Measurements from ENCODE around the gene SI.
"Not testable (repeated sequence)": the region's sequence is repeated elsewhere in the genome, so short reads cannot be mapped to it uniquely, and the experiment has no call there.

SI gene

DNA sequence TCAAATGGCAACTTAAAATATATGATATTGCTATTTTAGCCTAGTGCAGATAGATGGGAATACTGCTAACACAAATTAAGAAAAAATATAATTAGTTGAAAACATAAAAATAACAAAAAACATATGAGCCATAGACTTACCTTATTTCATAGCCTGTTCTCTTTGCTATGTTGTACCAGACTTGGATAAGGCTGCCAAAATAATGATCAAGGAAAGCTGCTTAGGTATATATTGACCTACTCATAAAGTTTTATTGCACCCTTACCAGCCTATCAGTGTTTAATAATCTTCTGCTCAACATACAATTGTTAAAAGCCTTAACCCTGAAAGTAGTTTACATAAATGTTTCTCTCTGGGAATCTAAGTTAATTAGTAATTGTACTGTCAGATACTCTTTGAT is at the start of gene SI:
SI (minus strand) TSS at position 204 of the 400 bp plus-strand sequence. CDS start 2,484 bp downstream, outside the sequence.
- no peak for DNase-seq

DNA sequence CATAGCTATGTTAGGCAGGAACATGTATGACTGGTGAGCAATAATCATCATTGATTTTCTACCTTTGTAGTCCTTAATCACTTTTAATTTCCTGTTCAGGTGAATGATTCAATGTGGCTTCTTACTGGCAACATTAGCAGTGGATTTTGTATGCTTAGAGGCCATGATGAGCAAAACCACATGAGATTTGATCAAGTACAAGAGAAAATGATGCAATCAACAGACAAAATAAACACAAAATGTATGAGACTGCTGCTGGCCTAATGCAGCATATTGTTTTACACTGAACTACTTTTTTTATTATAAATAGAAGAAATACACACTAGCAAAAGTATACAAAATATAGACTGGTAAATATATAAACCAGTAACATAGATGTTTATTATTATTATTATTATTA is 47.5 kb upstream of the SI start:
- no peak for DNase-seq

DNA sequence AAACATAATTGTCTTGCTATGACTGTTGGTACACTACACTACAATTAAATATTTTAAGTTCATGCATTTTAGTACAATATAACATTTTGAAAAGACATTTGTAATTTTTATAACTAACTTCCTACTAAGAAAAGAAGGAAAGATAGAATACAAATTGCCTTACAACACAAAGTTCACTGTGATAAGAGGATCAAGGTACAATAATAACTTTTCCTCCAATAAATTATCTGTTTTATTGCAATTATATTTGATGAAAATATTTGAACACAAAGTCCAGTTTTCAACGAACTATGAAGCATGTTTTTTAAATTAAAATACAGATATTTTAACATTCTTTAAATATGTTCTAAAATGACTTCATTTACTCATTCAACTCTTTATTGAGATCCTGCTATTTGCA is 33.1 kb upstream of the SI start:
- no peak for DNase-seq

DNA sequence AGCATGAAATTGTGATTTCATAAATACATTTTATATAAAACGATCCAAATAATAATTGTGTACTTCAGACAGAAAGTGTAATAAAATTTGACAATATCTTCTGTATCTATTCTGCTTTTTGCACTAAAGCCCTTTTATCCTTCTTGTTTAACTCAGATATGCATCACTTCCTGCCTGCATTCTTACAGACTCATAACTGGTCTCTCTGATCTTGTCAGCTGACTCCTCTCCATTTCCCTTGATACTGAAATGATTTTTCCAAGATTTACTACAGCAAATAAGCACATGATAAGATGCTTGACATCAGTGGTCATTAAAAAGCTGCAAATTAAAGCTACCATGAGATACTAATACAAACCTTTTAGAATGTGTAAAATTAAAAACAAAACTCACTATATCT is 25.3 kb upstream of the SI start:
- no peak for DNase-seq

DNA sequence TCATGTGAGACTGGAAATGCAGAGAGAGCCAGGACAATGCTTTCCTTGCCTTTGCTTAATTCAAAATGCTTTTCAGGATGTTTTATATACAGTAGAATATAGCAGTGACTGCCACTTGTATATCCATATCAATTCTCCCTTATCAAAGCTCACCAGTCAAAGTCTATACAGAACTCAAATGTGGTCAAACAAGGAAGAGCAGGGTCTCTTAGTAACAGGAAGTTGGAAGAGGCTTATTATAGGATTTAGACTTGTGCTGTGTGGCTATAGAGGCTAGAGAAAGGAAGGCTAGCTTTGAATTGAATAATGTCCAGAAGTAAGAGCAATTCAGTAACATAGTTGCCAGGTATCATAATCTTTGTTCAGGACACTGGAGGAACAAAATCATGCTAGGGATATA is 4.4 kb upstream of the SI start:
- DNase-seq: no peak

DNA sequence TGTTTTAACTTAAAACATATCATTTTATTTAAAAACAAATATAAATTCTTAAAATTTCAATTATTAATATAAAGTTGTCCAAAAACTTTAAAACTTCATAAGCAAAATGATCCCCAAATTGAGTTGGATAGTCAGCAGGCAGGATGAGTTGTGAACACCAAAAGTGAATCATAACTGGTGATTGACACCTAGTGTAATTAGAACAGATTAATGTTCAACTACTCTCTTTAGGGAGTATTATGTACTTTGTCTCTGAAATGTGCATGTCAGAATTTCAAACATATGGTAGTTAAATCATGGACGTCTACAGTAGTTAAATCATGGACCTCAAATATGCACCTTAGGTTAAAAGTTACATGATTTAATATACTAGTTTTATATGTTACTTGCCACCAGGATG is 2.9 kb upstream of the SI start:
- no peak for DNase-seq

DNA sequence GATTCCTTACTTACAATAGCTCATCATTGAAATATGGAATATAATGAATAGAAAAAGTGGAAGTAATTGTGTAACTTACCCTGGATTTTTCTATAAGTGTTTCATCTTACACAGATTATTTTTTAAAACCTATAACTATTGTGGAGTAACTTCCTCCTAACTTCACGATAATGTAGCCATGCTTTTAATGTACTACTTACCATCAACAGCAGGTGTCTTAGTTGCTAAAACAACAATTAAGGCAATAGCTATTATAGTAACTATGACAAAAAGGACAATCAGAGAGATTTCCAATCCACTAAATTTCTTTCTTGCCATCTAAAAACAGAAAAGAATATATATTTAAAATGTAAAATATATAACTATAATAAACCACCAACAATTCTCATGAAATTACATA is 2.6 kb downstream of the SI start:
- no peak for DNase-seq

DNA sequence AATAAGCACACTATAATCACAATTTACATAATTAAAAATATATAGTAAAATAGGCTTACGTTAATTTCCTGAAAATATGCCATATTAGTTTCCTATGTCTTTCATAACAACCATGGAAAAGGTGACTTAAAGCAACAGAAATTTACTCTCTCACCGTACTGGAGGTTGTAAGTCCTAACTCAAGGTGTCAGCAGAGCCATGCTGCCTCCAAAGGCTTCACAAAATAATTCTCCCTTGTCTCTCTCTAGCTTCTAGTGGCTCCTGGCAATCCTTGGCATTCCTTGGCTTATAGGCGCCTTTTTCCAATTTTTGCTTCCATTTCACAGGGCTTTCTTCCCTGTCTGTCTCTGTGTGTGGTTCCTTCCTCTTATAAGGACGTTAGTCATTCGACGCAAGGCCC is 7.6 kb downstream of the SI start:
- no peak for DNase-seq

DNA sequence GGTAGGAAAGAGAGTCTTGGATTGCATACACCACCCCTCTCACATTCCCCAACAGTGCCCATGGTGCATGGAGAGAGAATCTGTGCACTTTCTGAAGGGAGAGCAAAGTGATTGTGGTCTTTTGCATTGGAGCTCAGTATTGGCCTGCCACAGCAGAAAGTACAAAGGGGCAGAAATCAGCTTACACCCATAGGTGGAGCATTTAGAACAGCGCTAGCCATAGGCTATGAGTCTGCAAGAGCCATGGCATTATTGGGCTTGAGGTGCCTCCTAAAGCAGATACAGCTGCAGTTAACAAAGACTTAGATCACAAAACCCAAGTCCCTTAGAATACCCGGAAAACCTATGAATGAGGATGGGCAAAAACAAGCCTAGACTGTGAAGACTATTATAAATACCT is 21.8 kb downstream of the SI start:
- no peak for DNase-seq

DNA sequence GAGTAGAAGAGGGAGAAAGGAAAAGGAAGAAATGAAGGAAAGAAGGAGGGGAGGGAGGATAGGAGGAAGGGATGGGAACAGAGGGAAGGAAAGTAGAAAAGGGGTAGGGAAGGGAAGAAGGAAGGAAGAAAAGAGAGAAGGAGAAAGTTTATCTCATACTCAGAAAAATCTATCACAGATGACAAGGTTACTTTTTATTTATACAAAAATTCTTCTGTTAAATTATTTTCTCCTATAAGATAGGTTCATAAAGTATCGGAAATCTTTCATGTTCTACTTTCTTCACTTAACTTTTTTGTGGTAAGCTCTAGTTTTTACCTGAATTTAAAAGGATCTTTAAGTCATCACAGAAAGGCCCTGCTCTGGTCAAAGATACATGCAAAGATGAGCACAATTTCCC is 38.1 kb downstream of the SI start:
- DNase-seq: no peak

DNA sequence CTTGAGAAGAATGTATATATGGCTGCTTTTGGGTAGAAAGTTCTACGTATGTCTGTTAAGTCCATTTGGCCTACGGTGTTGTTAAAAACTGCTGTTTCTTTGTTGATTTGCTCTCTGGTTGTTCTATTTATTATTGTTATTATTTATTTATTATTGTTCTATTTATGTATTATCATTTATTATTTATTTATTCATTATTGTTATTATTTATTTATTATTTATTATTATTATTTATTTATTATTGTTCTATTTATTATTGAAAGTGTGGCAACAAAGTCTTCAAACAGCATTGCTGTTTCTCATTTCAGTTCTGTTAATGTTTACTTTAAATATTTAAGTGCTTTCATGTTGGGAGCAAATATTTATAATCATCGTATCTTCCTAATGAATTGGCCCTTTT is 66.7 kb downstream of the SI start:
- DNase-seq: no peak

DNA sequence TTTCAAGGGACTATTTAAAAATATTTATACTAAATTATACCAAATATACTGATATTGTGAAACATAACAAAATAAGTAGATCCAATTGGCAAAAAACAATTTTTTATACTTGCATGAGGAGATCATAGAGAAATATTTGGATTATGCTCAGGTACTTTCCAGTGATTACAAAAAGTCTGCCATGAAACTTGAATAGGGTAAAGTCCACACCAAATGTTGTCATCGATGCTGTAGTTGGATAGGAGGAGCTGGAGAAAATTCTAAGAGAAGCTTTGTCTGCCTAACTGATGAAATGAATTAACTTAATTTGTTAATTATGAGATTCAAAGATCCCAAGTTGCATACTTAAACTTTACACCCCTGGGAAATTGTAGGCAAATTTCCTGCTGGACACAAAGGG is 93.3 kb downstream of the SI start:
- DNase-seq: no peak

DNA sequence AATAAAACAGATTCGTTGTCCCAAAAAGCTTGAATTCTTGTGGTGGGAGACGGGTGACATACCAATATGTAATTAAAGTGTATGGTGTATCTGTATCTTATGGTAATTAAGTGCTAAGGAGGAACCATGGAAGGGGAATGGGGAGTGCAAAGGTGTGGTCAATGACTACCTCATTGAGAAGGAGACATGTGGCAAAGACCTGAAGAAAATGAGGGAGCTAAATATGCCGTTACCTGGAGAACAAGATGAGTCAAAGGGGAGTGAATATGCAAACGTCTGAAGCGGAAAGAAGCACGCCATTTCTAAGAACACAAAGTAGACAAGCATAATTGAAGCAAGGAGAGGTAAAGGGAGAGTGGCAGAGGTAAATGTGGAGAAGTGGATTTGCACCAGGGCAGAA is 115.7 kb downstream of the SI start:
- DNase-seq: no peak

DNA sequence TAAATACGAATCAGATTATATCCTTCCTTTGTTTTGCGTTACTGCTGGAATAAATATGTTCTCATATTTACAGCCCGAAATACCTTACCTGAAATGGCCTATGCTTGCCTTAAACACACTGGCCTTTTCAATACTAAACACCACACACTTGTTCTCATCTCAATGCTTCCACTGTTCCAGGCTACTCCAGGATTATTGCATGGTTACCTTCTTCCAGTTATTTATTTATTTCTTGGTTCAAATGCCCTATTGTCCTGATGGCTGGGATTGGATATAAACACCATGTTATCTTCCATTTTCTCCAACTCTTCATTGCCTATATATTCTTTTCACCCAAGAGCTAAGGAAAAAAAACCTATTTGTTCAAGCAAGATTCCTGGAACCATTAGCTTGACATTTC is 125.3 kb downstream of the SI start:
- DNase-seq: no peak

DNA sequence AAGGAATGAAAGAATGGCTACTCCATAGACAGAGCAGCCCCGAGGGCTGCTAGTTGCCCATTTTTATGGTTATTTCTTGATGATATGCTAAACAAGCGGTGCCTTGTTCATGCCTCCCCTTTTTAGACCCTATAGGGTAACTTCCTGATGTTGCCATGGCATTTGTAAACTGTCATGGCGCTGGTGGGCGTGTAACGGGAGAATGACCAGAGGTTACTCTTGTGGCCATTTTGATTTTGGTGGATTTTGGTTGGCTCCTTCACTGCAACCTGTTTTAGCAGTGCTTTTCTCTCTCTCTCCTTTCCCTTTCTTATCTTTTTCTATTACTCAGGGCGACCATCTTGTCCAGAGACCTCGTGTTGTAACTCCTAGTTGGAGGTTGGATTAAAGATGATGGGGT is 126.9 kb downstream of the SI start:
- DNase-seq: not testable (repeated sequence)

DNA sequence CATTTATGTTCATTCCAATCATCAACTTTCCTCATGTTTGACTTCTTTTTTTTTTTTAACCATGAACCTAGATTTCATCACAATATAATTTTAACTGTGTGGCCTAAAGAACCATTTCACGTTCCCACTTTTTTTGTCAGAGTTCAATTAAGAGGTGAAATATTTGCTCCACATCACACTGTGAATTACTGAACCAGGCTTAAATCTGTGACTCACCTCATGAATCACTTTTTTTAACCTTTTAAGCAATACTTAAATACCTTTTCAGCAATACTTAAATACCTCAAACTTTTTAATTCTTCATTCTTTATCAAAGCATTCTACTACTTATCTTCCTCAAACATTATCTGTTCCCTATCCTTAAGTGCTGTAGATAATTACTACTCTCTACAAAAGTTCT is 137.6 kb downstream of the SI start:
- DNase-seq: no peak

DNA sequence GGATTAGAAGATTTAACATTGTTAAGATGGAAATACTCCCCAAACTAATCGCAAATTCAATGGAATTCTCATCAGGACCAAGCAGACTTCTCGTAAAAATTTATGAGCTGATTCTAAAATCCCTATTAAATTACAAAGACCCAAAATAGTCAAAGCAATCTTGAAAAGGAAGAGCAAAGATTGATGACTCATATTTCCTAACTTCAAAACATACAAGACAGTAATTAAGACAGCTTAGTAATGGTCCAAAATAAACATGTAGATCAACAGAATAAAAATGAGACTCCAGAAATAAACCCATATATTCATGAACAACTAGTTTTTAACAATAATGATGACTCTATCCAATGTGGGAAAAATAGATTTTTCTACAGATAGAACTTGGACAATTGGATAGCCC is 148.7 kb downstream of the SI start:
- DNase-seq: no peak
